GM21576 (cell line): ENCODE results near the gene POLR3B.
"Not testable (repeated sequence)": the region's sequence is repeated elsewhere in the genome, so short reads cannot be mapped to it uniquely, and the experiment has no call there.

Source experiments
- ATAC-seq: cut with Tn5 transposase; IDR thresholded peaks from one replicate; pipeline ENCODE4 v1.9.1; 2021; ENCODE audit warnings: mild to moderate bottlenecking, moderate library complexity; ENCODE audit not compliant: unreplicated experiment

Gene POLR3B

GRCh38 chr12:106455111-106455510, 97.6 kb downstream of the POLR3B start:
- no peak for ATAC-seq

- no peak for ATAC-seq
These were observed 101.6 kb downstream of the POLR3B start for GRCh38 chr12:106459124-106459523.

- no peak for ATAC-seq
These were observed 102.0 kb downstream of the POLR3B start for GRCh38 chr12:106459534-106459933.

GRCh38 chr12:106461730-106462129, 104.2 kb downstream of the POLR3B start:
- no peak for ATAC-seq

GRCh38 chr12:106465605-106466004, 108.1 kb downstream of the POLR3B start:
- not testable (repeated sequence) for ATAC-seq

GRCh38 chr12:106475662-106476061, 118.1 kb downstream of the POLR3B start:
- not testable (repeated sequence) for ATAC-seq

GRCh38 chr12:106477627-106478026, 120.1 kb downstream of the POLR3B start:
- not testable (repeated sequence) for ATAC-seq

- ATAC-seq: no peak
These were observed 122.7 kb downstream of the POLR3B start for GRCh38 chr12:106480251-106480650.

- ATAC-seq: no peak
These were observed 123.7 kb downstream of the POLR3B start for GRCh38 chr12:106481246-106481645.

GRCh38 chr12:106487664-106488063, 130.1 kb downstream of the POLR3B start:
- ATAC-seq: no peak

GRCh38 chr12:106488884-106489283, 131.3 kb downstream of the POLR3B start:
- no peak for ATAC-seq

- ATAC-seq: no peak
These were observed 132.7 kb downstream of the POLR3B start for GRCh38 chr12:106490264-106490663.

GRCh38 chr12:106492857-106493256, 135.3 kb downstream of the POLR3B start:
- no peak for ATAC-seq

GRCh38 chr12:106493531-106493930, 136.0 kb downstream of the POLR3B start:
- no peak for ATAC-seq

GRCh38 chr12:106495354-106495965, 137.9 kb downstream of the POLR3B start:
- no peak for ATAC-seq

- no peak for ATAC-seq
These were observed 140.5 kb downstream of the POLR3B start for GRCh38 chr12:106498056-106498455.

- ATAC-seq: no peak
These were observed 142.1 kb downstream of the POLR3B start for GRCh38 chr12:106499628-106500027.

- ATAC-seq: no peak
These were observed 149.1 kb downstream of the POLR3B start for GRCh38 chr12:106506691-106507090.

- no peak for ATAC-seq
These were observed 151.4 kb downstream of the POLR3B start for GRCh38 chr12:106508966-106509365.

GRCh38 chr12:106511365-106511764, 153.8 kb downstream of the POLR3B start:
- no peak for ATAC-seq

- ATAC-seq: no peak
These were observed 159.8 kb downstream of the POLR3B start for GRCh38 chr12:106517314-106517713.

- no peak for ATAC-seq
These were observed 162.1 kb downstream of the POLR3B start for GRCh38 chr12:106519607-106520021.

GRCh38 chr12:106521901-106522300, 164.4 kb downstream of the POLR3B start:
- ATAC-seq: no peak
